Stimulated activated CD4-positive, alpha-beta T cell treated with anti-CD3 and anti-CD28 coated beads, Interleukin-15, amount 100 ng/mL, for 24 hours (primary cell): ENCODE measurements around the gene PHF10.
A peak's percentile ranks its signal among the peaks of the same experiment; 100 is the strongest.
"Not testable (repeated sequence)": the region's sequence is repeated elsewhere in the genome, so short reads cannot be mapped to it uniquely, and the experiment has no call there.

ENCODE experiments used
- DNase-seq: peaks from one replicate; pipeline ENCODE4 v3.0.0-alpha.2; 2020

The PHF10 gene

DNA sequence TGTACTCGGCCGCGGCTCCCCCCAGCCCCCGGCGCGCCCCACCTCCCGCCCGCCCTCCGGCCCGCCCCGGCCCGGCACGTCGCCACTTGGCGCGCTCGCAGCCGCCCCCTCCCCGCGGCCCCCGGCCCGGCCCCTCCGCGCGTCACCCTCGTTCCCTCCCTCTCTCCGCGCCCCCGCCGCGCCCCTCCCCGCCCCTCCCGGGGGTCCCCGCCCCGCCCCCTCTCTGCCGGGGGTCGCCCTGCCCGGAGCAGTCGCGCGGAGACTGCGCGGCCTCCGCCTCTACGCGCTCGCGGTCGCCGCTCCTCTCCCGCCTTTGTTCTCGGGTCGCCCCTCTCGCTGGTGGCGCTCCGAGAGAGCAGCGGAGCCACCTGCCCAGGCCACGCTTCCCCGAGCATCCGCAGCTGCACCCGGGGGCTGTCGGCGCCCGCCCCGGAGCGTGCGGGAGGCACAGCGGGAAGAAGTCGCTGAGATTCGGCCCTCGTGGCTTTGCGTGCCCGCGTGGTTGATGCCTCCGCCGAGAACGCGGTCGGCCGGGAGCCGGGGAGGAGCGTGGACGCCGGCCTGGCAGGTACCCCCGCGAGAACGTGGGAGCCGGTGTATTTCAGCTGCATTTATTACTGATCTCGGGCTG is at the start of gene PHF10:
Gene PHF10, minus strand, starts transcription at position 7 of the 631 bp plus-strand sequence. CDS start 569 bp downstream, outside the sequence.
- peak; percentile 82 for DNase-seq

DNA sequence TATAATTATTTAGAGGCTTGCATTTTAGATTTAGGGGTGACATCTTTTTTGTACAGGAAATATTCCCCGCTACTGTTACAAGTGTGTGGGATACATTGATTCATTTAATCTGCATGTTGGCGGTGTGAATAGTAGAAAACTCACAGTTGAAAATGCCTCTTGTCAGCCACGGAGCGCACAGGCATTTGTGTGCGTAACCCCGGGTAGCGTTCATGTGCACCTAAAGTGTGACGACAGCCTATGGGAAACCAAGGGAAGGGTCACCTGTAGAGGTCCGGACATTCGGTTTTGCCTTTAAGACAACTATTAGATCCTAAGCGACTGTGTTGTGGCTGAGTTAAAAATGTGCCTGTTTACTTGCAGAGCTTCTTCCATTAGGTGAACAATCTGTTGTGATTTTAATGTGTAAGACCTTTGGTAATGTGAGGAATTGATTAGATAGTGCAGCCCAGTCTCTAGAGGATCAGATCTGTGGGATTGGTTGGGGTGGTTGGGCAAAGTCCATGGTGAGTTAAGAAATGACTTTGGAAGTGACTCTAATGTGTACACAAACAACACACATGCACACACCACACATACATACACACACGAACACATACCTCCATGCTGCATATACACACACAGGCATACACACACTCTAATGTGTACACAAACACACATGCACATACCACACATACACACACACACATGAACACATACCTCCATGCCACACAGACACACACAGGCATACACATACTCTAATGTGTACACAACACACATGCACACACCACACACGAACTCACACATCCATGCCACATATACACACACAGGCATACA is 42.8 kb upstream of the PHF10 start:
- DNase-seq = no peak

DNA sequence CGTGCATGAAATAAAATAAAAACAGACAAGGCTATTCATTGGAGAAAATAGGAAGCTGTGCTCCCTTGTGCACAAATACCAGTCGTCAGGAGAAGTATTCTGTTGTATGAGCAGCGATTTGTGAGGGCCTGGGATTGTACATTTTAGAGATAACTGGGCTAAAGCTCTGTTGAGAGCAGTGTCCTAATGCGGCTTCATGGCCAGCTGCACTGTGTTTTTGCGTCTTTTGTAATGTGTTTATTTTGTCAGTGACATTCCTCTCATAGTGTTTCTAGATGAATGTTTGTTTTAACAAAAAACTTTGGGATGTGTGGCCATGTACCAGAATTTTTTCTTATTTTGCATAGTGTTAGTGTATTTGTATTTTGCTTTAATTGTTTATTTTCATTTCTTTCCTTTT is 41.9 kb upstream of the PHF10 start:
- no peak for DNase-seq

DNA sequence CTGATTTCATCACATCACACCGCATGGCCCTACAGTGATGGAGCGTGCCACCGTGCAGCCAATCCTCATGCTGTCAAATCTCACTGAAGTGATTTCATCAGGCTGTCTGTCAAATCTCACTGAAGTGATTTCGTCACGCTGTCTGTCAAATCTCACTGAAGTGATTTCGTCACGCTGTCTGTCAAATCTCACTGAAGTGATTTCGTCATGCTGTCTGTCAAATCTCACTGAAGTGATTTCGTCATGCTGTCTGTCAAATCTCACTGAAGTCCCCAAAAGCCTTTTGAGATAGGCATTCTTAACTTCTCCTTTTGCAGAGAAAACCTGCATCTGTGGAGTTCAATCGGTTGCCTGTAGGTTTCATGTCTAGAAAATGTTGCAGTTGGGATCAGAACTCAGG is 41.5 kb upstream of the PHF10 start:
- not testable (repeated sequence) for DNase-seq

DNA sequence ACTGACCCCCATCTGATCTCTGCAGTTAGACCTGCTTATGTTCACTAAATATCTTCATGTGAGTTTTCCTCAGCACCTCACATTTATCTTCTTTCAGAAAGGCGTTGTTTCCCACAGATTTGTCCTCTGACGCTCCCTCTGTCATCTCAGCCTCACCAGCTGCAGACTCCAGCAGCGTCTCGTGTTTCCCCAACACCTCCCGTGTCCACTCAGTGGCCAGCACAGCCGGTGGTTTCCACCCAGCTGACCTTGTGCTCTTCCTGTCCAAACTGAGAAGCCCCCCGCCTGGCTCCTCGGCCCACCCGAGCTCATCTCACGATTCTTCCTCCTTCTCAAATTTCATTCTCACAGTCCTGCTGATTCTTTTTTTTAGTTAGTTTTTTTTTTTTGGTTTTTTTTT is 39.6 kb upstream of the PHF10 start:
- DNase-seq = no peak

DNA sequence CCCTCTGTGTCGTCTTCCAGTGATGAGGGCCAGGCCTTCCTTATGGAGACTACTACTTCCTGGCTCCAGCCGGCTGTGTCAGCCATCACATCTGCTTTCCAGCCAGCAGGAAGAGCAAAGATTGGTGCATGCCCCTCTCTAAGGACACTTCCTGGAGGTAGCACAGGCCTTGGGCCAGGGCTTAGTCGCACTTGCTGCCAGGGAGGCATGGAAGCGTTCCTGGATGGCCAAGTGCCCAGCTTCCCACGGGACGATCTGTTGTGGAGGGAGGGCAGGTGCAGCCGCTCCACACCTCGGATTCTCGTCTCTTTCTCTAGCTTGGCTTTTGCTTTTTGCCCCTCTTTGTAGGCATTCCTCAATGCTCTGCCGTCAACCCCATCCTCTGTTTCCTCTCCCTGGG is 39.0 kb upstream of the PHF10 start:
- no peak for DNase-seq

DNA sequence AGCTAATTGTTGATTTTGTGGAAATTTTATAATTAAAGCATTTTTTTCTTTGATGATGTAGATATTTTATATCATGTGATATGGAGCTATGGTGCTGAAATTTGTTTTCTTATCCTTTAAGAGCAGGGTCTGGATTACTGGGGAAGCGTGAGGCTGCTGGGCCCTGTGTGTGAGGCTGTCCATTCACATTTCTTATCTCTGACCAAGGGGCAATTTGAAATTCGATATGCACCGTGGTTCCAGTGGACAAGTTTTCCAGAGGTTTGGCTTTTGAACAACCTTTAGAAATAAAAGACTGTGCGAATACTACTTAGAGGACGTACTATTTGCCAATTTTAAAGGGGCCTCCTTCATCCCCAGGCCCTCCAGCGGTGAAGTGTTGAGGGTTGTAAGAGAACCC is 30.9 kb upstream of the PHF10 start:
- no peak for DNase-seq

DNA sequence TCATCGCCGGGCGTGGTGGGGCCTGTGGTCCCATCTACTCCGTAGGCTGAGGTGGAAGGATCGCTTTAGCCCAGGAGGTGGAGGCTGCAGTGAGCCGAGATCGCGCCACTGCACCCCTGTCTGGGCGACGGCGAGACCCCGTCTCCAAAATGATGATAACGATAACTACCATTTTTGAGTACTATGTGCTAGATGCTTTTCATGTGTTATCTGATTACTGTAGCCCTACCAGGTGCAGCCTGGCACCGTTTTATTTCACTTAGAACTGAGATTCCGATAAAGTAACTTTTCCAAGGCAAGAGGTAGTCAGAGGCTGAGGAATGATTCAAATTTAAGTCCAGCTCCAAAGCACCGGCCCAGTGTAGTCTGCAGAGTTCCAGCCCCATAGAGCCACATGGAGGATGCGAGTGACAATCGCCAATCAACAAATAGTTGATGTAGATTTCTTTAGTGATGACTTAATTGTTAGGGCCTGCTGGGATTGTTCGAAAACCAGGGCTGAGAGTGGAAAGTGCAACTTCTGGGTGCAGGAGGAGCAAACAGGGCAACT is 27.8 kb upstream of the PHF10 start:
- DNase-seq = peak; percentile 18

DNA sequence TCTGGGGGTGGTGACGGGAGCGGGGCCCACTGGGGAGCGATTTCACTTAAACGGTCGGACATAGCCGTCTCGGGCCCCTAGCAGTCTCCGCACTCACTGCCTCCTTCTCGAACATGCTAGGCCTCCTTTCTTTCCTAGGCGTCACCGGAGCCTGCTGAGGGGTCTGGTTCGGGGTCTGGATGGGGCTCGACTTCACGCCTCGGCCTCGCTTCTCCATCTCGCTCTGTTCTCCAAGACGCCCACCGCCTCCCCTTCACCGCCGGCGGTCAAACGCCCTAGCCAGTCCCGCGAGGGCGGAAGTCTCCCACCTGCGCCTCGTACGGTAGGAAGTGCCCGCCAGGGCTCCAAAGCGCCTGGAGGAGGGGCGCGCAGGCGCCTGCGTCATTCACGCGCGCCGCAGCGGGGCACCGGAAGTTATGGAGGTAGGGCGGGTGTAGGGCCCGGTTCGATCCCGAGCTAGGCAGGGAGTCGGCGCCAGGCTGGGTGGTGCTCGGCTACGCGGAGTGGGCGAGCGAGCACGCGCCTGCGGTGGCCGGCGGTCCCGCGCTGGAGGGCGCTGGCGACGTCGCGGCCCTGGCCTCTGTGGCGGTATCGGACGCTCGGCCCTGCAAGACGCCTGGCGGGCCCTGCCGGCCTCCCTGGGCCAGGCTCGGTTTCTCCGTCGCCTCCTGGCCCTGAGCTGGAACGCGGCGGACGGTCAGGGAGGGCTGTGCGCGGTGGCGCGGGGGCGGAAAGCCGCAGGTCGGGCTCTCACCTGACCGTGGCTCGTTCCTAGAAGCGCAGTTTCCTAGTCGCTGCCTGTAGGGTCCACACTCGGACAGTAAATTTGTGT is 27.2 kb upstream of the PHF10 start, which contains the start of the genes DYNLT2 and ERMARD:
Gene DYNLT2, minus strand, starts transcription at position 331 of the 832 bp plus-strand sequence. Its CDS starts 114 bp downstream, at position 217.
Gene ERMARD, plus strand, starts transcription at position 381 of the 832 bp plus-strand sequence. Its CDS starts 36 bp downstream, at position 417.
- peak; percentile 94 for DNase-seq

DNA sequence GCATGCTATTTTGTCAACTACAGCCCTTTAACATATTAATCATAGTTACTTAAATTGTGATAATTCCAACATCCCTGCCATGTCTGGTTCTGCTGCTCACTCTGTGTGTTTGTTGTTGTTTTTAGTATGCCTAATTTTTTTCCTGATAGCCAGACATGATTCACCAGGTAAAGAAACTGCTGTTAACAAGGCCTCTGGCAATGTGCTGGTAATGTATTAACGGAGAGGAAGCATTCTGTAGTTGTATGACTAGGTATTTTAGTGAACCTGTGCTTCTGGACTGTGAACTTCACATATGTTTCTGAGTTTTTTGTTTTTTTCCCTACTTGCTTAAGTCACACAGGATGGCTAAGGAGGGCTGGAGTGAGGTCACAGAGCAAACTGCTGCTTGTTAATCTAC is 22.3 kb upstream of the PHF10 start:
- DNase-seq = no peak

DNA sequence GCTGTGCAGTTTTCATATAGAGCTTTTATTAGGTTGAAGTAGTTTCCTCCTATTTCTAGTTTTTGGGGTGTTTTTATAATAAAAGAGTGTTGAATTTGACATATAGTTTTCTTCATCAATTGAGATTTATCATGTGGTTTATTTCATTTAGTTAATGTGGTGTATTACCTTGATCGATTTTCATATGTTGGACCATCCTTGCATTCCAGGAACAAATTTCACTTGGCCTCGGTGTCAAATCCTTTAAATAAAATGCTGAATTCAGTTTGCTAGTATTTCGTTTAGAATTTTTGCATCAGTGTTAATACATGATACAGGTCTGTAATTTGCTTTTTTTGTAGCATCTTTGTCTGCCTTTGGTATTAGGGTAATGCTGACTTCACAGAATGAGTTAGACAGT is 21.1 kb upstream of the PHF10 start:
- DNase-seq = no peak

DNA sequence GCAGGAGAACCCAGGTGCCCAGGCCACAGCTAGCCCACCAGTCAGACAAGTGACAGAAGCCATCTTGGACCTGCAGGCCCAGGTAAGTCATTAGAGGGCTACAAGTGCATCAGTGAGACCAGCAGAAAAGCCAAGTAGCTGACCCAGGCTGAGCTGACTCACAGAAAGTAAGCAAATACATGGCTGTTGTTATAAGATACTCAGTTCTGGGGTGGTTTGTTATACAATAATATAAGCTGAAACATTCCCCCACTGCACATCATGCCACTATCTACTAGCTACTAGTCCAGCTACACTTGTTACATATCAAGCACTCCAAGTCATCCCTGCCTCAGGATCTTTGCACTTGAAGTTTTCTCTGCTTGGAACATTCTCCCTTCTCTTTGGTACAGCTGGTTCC is 17.0 kb upstream of the PHF10 start:
- no peak for DNase-seq

DNA sequence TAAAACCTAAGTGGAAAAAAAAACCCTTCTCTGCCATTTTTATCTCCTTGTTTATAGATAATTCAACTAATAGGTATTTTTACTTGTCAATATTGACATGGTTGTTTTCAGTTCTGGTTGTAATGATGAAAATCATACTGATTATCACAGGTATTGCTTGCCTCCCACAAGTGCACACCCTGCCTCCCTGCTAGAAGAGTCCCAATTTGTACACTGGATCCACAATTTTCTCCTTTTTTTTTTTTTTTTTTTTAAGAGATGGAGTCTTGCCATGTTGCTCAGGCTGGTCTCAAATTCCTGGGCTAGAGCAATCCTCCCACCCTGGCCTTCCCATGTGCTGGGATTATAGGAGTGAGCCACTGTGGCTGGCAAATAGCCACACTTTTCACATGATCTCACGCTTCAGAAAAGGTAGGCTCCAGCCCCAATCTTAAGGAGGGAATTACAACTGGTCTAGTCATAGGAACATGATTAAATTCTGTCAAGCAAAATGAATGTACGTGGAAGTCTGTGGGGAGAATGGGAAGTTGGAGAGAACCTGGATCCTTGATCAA is 14.8 kb upstream of the PHF10 start:
- DNase-seq = no peak

DNA sequence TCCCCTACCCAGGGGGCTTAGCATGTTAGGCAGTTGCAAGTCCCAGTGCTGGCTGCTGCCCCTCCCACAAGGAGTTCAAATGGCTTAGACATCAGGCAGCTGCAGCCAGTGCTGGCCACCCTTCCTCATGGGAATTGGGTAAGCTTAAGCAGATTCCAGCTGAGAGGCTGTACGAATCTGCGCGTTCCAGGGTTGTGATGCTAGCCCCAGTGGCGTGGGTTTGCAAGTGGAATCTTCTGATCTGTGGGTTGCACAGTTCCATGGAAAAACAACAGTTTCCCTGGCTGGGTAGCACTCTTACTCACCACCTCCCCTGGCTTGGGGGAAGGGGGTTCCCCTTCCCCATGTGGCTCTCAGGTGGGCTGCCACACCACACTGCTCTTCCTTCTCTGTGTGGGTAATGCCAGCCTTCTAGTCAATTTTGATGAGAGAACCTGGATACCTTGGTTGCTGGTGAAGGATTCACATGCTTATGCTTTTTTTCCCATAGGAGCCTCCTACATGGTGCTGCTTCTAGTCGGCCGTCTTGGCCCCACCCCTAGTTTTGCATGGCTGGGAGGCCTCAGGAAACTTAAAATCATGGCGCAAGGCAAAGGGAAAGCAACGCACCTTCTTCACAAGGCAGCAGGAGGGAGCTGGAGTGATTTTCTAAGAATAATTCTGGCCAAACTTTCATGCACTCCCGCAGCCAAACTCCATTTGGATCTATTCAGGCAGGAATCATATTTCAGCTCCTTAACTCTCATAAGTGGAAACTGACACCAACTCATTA is 14.1 kb upstream of the PHF10 start:
- DNase-seq = peak; percentile 10

DNA sequence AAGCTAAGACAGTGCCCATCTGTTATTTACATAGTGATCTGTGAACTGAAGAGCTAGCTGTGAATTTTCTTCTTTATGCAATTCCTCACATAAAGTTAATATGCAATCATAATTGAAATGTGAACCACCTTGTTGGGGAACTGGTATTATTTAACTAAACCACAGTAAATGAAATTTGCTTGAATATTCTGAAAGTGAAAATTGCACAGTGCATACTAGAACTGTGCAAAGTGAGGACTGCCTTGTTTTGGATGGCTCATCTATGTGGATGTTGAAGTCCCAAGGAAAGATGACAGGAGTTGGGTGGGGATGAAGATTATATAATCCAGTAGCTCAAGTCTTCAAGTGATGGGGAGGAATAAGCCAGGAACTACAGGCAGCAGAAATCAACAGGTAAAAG is 5.7 kb upstream of the PHF10 start:
- no peak for DNase-seq

DNA sequence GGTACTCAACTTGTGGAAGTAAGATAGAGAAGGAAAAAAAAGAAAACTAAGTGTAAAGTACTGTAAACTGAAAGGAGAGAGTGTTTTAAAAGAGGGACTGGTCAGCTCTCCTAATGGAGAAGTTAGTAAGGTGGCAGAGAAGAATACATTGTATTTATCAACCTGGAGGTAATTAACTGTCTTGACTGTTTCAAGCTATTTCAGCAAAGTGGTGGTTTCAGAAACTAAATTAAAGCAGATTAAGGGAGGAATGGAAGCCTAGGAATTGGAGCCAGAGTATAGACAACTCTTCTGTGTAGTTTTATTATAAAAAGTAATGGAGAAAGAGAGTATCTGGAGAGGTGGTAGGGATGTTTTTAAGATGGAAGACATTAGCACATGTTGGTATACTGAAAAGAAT is 2.7 kb upstream of the PHF10 start:
- DNase-seq = no peak

DNA sequence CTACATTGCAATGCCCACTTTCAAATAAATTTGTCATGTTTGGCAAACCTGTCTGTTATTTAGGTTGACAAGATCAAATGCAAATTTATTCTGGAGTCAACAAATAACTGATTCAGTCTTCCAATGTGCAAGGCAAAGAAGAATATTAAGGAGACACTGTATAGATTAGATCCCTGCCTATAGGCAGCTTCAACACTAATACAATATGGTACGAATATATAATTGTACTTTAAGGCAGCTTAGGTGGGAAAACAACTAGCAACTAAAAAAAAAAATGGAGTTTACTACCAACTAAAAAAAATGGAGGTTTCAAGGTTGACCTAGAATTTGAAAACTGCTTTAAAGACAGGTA is 1.7 kb upstream of the PHF10 start:
- no peak for DNase-seq

DNA sequence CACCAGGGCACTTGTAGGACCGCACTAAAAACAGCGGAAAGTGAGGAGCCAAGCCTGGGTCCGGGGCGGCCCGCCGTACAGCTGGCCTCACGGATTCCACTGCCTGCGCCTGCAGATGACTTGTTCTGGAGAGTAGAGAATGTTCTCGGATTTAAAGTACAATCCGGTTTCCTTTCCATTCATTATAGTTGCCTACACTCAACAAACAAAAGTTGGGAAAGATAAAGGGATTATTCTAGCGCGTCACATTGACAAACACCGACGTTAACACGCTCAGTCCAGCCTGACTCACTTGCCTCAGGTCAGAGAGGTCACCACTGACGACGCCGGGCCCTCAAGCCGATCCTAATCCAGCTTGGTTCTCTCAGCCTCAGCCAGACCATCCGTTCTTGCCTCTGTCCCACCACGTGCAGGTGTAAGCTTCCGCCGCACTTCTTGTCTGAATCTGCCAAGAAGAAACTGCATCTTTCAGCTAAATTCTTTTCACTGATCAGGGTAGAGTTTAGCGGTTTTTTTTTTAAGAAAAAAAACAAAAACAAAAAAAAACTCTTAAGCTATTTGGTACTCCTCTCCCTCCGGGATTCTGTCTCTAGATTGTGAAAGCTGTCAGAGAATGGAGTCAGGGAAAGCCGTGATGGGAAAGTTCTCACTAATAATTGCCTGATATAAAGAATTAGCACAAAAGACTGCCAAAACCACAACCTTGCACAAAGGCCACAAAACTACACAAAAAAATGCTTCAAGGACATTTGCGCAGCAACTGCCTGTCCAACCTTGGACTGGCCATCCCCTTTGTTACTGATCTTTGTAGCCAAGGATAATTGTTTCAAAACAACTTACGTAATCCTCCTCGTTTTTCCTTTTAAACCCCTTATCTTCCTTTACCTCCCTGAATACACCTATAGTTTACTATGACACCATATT is 1.1 kb upstream of the PHF10 start:
- peak; percentile 39 for DNase-seq

DNA sequence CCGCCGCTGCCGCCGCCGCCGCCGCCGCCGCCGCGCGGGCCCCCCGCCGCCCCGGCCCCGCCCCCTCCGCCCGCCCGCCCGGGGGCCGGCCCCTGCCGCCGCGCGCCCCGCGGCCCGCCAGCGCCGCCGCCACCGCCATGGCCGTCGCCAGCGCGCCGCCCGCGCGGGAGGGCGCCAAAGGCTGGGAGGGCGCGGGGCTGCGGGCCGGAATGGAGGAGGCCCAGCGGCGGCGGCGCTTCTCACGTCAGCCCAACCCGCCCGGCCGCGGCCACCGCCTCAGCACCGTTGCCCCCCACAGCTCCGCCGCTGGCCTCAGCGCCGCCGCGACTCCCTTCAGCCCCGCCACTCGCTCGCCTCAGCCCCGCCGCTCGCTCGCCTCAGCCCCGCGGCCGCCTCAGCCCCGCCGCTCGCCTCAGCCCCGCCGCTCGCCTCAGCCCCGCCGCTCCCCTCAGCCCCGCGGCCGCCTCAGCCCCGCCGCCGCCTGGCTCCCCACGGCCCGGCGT is 258 bp downstream of the PHF10 start:
- peak; percentile 49 for DNase-seq

DNA sequence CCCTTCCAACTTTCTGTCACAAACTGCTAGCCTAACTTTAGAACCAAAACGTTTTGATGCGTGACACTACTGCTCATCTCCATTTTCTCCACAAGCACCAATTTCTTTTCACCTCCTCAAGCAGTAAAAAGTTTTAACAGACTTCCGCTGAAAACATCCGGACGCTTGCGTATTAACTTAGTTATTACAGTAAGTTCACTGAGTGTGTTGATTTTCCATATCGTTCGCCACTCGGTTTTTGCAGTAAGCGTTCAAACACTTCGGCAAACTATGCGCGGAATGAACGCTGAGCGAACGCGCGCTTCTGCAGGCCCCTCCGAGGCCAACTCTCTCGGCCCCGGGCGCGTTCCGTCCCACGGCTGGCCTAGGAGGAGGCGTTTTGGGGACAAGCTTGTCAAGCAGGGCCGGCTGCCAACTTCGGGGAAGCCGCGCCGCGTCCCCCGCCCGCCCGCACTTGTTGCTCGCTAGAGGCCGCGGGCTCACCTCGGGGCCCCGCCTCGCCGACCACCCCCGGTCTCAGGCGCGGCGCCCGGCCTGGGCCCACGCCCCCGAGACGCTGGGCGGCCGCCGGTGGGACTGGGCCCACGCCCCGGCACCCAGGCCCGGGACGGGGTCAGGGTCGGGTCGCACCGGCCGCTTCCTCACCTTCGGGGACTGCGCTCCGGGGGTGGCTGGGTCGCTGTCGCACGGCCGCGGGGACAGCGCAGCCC is 945 bp downstream of the PHF10 start:
- peak; percentile 72 for DNase-seq
